KMS-11 (cell line): ENCODE measurements around the gene ME2.
"Not testable (repeated sequence)": the region's sequence is repeated elsewhere in the genome, so short reads cannot be mapped to it uniquely, and the experiment has no call there.

Experiments
- H2AFZ ChIP-seq: fragments of 200-600 bp; sonication (generic); 2 replicates; pipeline ENCODE4 v1.6.1; 2016; ENCODE audit warnings: antibody characterized with exemption, mixed run types, low read depth
- H3K27ac ChIP-seq: fragments of 200-600 bp; sonication (generic); 2 replicates; pipeline ENCODE4 v1.6.1; 2016; ENCODE audit warnings: mild to moderate bottlenecking, mixed run types
- H3K27me3 ChIP-seq: fragments of 200-600 bp; sonication (generic); 2 replicates; pipeline ENCODE4 v1.6.1; 2017; ENCODE audit warnings: mild to moderate bottlenecking, low read depth, mixed run types, moderate library complexity; ENCODE audit not compliant: insufficient read depth
- H3K36me3 ChIP-seq: fragments of 200-600 bp; sonication (generic); 2 replicates; pipeline ENCODE4 v1.6.1; 2017; ENCODE audit warnings: mild to moderate bottlenecking, mixed run types; ENCODE audit not compliant: insufficient read depth
- H3K4me1 ChIP-seq: fragments of 200-600 bp; sonication (generic); 2 replicates; pipeline ENCODE4 v1.6.1; 2016; ENCODE audit warnings: mild to moderate bottlenecking, low read depth, mixed run types; ENCODE audit not compliant: poor library complexity, severe bottlenecking
- H3K4me2 ChIP-seq: fragments of 200-600 bp; sonication (generic); 2 replicates; pipeline ENCODE4 v1.7.0; 2016; ENCODE audit warnings: mild to moderate bottlenecking, mixed run types
- H3K4me3 ChIP-seq: fragments of 200-600 bp; sonication (generic); IDR thresholded peaks from 2 replicates; pipeline ENCODE4 v1.6.1; 2017; ENCODE audit warnings: low read depth, low read length, mixed read lengths; ENCODE audit not compliant: insufficient read depth
- H3K79me2 ChIP-seq: fragments of 200-600 bp; sonication (generic); 2 replicates; pipeline ENCODE4 v1.6.1; 2016; ENCODE audit warnings: low read depth, mixed run types; ENCODE audit not compliant: insufficient read depth
- H3K9ac ChIP-seq: fragments of 200-600 bp; sonication (generic); 2 replicates; pipeline ENCODE4 v1.6.1; 2016; ENCODE audit warnings: mild to moderate bottlenecking, mixed run types
- H4K20me1 ChIP-seq: fragments of 200-600 bp; sonication (generic); 2 replicates; pipeline ENCODE4 v1.6.1; 2016; ENCODE audit warnings: mild to moderate bottlenecking, mixed run types; ENCODE audit not compliant: insufficient read depth
- CTCF ChIP-seq: fragments of 200-600 bp; sonication (generic); conservative IDR thresholded peaks from 2 replicates; pipeline ENCODE4 v1.6.1; 2017; ENCODE audit warnings: low read depth, mild to moderate bottlenecking, antibody characterized with exemption, low read length, moderate library complexity, mixed read lengths

ME2 gene

DNA sequence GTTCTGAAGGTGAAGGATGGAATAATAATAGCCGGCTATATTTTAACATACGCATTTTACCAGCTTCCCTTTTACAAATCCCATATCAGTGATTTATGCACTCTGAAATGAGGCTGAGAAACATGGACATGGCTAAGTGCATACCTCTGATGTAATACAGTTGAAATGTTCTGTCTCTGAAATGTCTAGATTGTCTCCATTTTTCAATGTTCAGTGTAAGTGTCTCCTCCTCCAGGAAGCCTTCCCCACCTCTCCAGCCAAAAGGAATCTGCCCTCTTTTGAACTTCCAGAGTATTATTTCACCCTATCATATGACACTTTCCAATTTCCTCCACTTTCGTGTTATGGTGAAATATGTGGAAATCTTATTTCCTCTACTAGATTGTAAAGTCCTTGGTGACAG is 29.5 kb upstream of the ME2 start:
- Histone ChIP-seq H3K4me3 (no peak overlapping the region), H3K9ac (no peak overlapping the region), H3K27ac (no peak overlapping the region), H3K4me1 (no peaks in the 10 kb centered on the region), H2AFZ (no peak overlapping the region), H3K27me3 (no peaks in the 10 kb centered on the region), H4K20me1 (no peaks in the 10 kb centered on the region), H3K79me2 (no peaks in the 10 kb centered on the region), H3K4me2 (no peak overlapping the region), H3K36me3 (no peaks in the 10 kb centered on the region)
- no peak for TF ChIP-seq CTCF

DNA sequence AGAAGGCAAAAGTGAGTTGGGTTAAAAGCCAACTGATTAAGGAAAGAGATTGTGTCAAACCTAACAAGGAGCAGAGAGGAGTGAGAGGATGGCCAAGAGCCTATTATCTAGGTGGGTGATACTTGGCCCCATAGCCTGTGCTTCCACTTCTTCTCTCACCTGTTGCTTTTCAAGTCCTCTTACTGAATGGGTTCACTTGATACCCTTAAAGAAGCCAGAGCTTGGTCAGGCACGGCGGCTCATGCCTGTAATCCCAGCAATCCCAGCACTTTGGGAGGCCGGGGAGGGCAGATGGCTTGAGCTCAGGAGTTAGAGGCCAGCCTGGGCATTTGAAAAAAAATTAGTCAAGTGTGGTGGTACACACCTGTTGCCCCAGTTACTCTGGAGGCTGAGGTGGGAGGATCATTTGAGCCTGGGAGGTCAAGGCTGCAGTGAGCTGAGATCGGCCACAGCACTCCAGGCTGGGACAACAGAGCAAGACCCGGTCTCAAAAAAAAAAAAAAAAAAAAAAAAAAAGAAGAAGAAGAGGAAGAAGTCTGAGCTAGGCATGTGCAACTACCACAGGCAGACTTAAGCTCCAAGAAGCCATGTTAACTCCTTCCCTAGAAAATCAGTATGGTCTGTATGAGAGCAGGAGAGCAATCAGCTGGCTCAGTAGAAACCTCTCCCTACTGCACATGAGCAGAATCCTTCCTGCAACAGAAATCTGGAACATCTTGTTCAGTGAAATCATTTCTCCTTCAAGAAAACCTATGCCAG is 28.4 kb upstream of the ME2 start:
- H3K79me2 ChIP-seq, result no peaks in the 10 kb centered on the region
- no peak for TF ChIP-seq CTCF
- H3K4me1 ChIP-seq, result no peaks in the 10 kb centered on the region
- H3K9ac ChIP-seq, result no peak overlapping the region
- no peak overlapping the region for H3K4me2 ChIP-seq
- no peaks in the 10 kb centered on the region for H3K27me3 ChIP-seq
- H3K27ac ChIP-seq, result no peak overlapping the region
- no peak overlapping the region for H3K4me3 ChIP-seq
- no peaks in the 10 kb centered on the region for H4K20me1 ChIP-seq
- H3K36me3 ChIP-seq, result no peaks in the 10 kb centered on the region
- no peak overlapping the region for H2AFZ ChIP-seq

- no peaks in the 10 kb centered on the region for H3K4me1 ChIP-seq
- H3K4me2 ChIP-seq, result no peak overlapping the region
- H4K20me1 ChIP-seq, result no peaks in the 10 kb centered on the region
- H3K36me3 ChIP-seq, result no peaks in the 10 kb centered on the region
- no peaks in the 10 kb centered on the region for H3K27me3 ChIP-seq
- no peaks in the 10 kb centered on the region for H3K79me2 ChIP-seq
- no peak overlapping the region for H2AFZ ChIP-seq
- no peak overlapping the region for H3K4me3 ChIP-seq
- TF ChIP-seq CTCF, result no peak
- no peak overlapping the region for H3K27ac ChIP-seq
- no peak overlapping the region for H3K9ac ChIP-seq
Measured at GRCh38 chr18:50853863-50854271, 25.1 kb upstream of the ME2 start.

GRCh38 chr18:50855976-50856757 is 22.8 kb upstream of the ME2 start:
- H3K36me3 ChIP-seq, result no peaks in the 10 kb centered on the region

GRCh38 chr18:50857166-50857565 is 21.8 kb upstream of the ME2 start:
- H3K4me3 ChIP-seq, H3K79me2 ChIP-seq, H4K20me1 ChIP-seq, H3K27me3 ChIP-seq, H3K36me3 ChIP-seq, H3K4me2 ChIP-seq, H3K4me1 ChIP-seq, H3K9ac ChIP-seq, H3K27ac ChIP-seq, H2AFZ ChIP-seq: not testable (repeated sequence)

More at GRCh38 chr18:50855976-50856757, 22.8 kb upstream of the ME2 start:
- Histone ChIP-seq H3K79me2 (no peaks in the 10 kb centered on the region), H3K9ac (no peak overlapping the region), H4K20me1 (no peaks in the 10 kb centered on the region), H3K4me3 (no peak overlapping the region), H2AFZ (no peak overlapping the region), H3K4me1 (no peaks in the 10 kb centered on the region), H3K27ac (no peak overlapping the region), H3K4me2 (no peak overlapping the region), H3K27me3 (no peaks in the 10 kb centered on the region)
- TF ChIP-seq CTCF, result no peak
